ENCODE results near the gene RRAGD.

RRAGD gene

GRCh38 chr6:89433252-89434149 lies 21.4 kb upstream of the RRAGD start (continued):
- TF ChIP-seq ZSCAN5A (tag by site-specific recombination; IDR thresholded peaks at IDR 0.05), result no peak
- TF ChIP-seq ZNF391 (tag by site-specific recombination; IDR thresholded peaks at IDR 0.05; ENCODE audit: borderline replicate concordance, low read depth), result no peak
- TF ChIP-seq ZNF658 (tag by site-specific recombination; IDR thresholded peaks at IDR 0.05), result no peak
- no peak for TF ChIP-seq ZNF16 (tag by site-specific recombination; IDR thresholded peaks at IDR 0.05; ENCODE audit: low read depth)
- no peak for TF ChIP-seq ZNF175 (tag by site-specific recombination; IDR thresholded peaks at IDR 0.05)
- TF ChIP-seq ZNF626 (tag by site-specific recombination; IDR thresholded peaks at IDR 0.05), result no peak
- TF ChIP-seq, protein P1, sequence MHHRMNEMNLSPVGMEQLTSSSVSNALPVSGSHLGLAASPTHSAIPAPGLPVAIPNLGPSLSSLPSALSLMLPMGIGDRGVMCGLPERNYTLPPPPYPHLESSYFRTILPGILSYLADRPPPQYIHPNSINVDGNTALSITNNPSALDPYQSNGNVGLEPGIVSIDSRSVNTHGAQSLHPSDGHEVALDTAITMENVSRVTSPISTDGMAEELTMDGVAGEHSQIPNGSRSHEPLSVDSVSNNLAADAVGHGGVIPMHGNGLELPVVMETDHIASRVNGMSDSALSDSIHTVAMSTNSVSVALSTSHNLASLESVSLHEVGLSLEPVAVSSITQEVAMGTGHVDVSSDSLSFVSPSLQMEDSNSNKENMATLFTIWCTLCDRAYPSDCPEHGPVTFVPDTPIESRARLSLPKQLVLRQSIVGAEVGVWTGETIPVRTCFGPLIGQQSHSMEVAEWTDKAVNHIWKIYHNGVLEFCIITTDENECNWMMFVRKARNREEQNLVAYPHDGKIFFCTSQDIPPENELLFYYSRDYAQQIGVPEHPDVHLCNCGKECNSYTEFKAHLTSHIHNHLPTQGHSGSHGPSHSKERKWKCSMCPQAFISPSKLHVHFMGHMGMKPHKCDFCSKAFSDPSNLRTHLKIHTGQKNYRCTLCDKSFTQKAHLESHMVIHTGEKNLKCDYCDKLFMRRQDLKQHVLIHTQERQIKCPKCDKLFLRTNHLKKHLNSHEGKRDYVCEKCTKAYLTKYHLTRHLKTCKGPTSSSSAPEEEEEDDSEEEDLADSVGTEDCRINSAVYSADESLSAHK (tag by site-specific recombination; IDR thresholded peaks at IDR 0.05), result no peak
- no peak for TF ChIP-seq ZNF10 (tag by site-specific recombination; IDR thresholded peaks at IDR 0.05)
- no peak for TF ChIP-seq ZNF670 (tag by site-specific recombination; IDR thresholded peaks at IDR 0.05; ENCODE audit: low read depth)
- no peak for TF ChIP-seq ZNF791 (tag by site-specific recombination; IDR thresholded peaks at IDR 0.05)
- no peak for TF ChIP-seq ZFP37 (tag by site-specific recombination; IDR thresholded peaks at IDR 0.05)
- TF ChIP-seq ZBTB11 (tag by site-specific recombination; conservative IDR thresholded peaks at IDR 0.05; ENCODE audit: low read depth), result peak; percentile 96
- no peak for TF ChIP-seq ZNF530 (tag by site-specific recombination; IDR thresholded peaks at IDR 0.05; ENCODE audit: low read depth)
- TF ChIP-seq ZEB2 (tag by site-specific recombination; IDR thresholded peaks at IDR 0.05), result no peak; the same call in none of the 2 replicates
- no peak for TF ChIP-seq ZNF404 (tag by site-specific recombination; IDR thresholded peaks at IDR 0.05)
- no peak for TF ChIP-seq ZNF132 (tag by site-specific recombination; IDR thresholded peaks at IDR 0.05; ENCODE audit: borderline replicate concordance)
- TF ChIP-seq ZNF621 (tag by site-specific recombination; IDR thresholded peaks at IDR 0.05), result no peak
- TF ChIP-seq, protein P2, sequence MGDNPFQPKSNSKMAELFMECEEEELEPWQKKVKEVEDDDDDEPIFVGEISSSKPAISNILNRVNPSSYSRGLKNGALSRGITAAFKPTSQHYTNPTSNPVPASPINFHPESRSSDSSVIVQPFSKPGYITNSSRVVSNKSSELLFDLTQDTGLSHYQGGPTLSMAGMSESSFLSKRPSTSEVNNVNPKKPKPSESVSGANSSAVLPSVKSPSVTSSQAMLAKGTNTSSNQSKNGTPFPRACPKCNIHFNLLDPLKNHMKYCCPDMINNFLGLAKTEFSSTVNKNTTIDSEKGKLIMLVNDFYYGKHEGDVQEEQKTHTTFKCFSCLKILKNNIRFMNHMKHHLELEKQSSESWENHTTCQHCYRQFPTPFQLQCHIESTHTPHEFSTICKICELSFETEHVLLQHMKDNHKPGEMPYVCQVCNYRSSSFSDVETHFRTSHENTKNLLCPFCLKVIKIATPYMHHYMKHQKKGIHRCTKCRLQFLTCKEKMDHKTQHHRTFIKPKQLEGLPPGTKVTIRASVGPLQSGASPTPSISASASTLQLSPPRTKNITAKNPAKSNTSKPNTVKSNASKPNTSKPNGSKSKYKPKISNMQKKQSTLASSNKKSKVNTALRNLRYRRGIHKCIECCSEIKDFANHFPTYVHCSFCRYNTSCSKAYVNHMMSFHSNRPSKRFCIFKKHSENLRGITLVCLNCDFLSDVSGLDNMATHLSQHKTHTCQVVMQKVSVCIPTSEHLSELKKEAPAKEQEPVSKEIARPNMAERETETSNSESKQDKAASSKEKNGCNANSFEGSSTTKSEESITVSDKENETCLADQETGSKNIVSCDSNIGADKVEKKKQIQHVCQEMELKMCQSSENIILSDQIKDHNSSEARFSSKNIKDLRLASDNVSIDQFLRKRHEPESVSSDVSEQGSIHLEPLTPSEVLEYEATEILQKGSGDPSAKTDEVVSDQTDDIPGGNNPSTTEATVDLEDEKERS (tag by site-specific recombination; IDR thresholded peaks at IDR 0.05), result no peak
- no peak for TF ChIP-seq ZNF394 (tag by site-specific recombination; IDR thresholded peaks at IDR 0.05; ENCODE audit: borderline replicate concordance)
- 0 out of 2 replicates have a peak, but pooled peaks have one; percentile 32 for TF ChIP-seq MYNN (tag by site-specific recombination; IDR thresholded peaks at IDR 0.05; ENCODE audit: borderline replicate concordance)
- TF ChIP-seq ZNF148 (tag by site-specific recombination; IDR thresholded peaks at IDR 0.05; ENCODE audit: borderline replicate concordance), result no peak
- TF ChIP-seq ZNF600 (tag by site-specific recombination; IDR thresholded peaks at IDR 0.05), result peak; percentile 64; the same call in 1 of the 2 replicates
- TF ChIP-seq ZNF707 (tag by site-specific recombination; IDR thresholded peaks at IDR 0.05), result no peak
- TF ChIP-seq ZNF169 (tag by site-specific recombination; IDR thresholded peaks at IDR 0.05), result no peak
- peak; percentile 70; the same call in 1 of the 2 replicates for TF ChIP-seq HOXC10 (CRISPR knock-in tag; IDR thresholded peaks at IDR 0.05)
- TF ChIP-seq ZNF416 (tag by site-specific recombination; IDR thresholded peaks at IDR 0.05), result no peak
